Right cardiac atrium (tissue), 5 donors: ENCODE results near the gene HSP90AB1. TPM values are rescaled to one million over a fixed set of nuclear protein-coding genes. Genes with fewer than 3 reads are reported as not detected.

Experiments
- ATAC-seq, 2 donors: fragments of 200-7000 bp; cut with Tn5 transposase; one replicate each; pipeline versions ENCODE4 v1.8.0 to v1.9.1; 2020; ENCODE audit warnings: moderate library complexity in 2 of 2, mild to moderate bottlenecking in 1 of 2
- DNase-seq, 3 donors: peaks; one replicate each; pipeline ENCODE4 v3.0.0-alpha.2; 2020
- H3K27ac ChIP-seq: one replicate; pipeline ENCODE4 v1.5.1; 2013; ENCODE audit warnings: mild to moderate bottlenecking, low read length, control low read depth, moderate library complexity
- H3K27me3 ChIP-seq: one replicate; pipeline ENCODE4 v1.6.1; 2013; ENCODE audit not compliant: control insufficient read depth, insufficient read depth
- H3K4me1 ChIP-seq: one replicate; pipeline ENCODE4 v1.6.1; 2013; ENCODE audit warnings: low read length; ENCODE audit not compliant: control insufficient read depth, insufficient read depth
- H3K4me3 ChIP-seq: one replicate; pipeline ENCODE4 v1.5.1; 2013; ENCODE audit warnings: low read length, control low read depth
- H3K9me3 ChIP-seq: one replicate; pipeline ENCODE4 v1.6.1; 2013; ENCODE audit warnings: low read length; ENCODE audit not compliant: control insufficient read depth
- WGBS: extraction: QIAGEN DNeasy Blood & Tissue Kit; methylation state at CpG from one replicate; pipeline ENCODE4 v1.1.7; 2013; 5-methylcytosine and 5-hydroxymethylcytosine counted together
- intact Hi-C, 4 donors: fragments of 100-400 bp; cut with DNase I; formaldehyde crosslinking; loops; one replicate each; pipeline versions ENCODE4 v1.11.0 to v1.14.0; 2022 to 2023
- polyA plus RNA-seq: library from polyadenylated mRNA; stranded (reverse); fragments of 200-250 nt; gene quantifications from one replicate; pipeline ENCODE4 v1.2.3, GENCODE V29; 2013
- total RNA-seq, 4 donors: library from RNA; stranded (reverse); fragmentation: NEBNext Ultra II Directional; extraction: Animal tissue kit (Norgen Biotek cat#: 25700); gene quantifications; one replicate each; pipeline ENCODE4 v1.2.1, GENCODE V29; 2021
- donor health status: healthy with polysubstance abuse.
- donor health status: DM: no; HTN: yes; CAD: no.
- donor health status: DM: no; HTN: no; CAD: no.
- donor health status: DM: no; HTN: yes; CAD: no; lungs with severe emphysema.
- donor health status: DM: yes; HTN: yes; CAD: no.

Gene HSP90AB1
- total and polyA plus RNA-seq, 5 donors, result 586 to 993 (median 869) TPM

- peaks cover 30% of the 10 kb centered on the region for H3K4me1 ChIP-seq
- H3K9me3 ChIP-seq, result no peaks in the 10 kb centered on the region
- H3K27ac ChIP-seq, result peak overlapping the region; percentile 93
- H3K4me3 ChIP-seq, result peak overlapping the region; percentile 67
- ATAC-seq (no peak), DNase-seq (peak in 2 of 3 donors; percentile 48 to 74)
- intact Hi-C loops, result no loop called here
- WGBS, result 17% methylated on average over 26 of the region's 26 CpGs
- no peaks in the 10 kb centered on the region for H3K27me3 ChIP-seq
These were observed 24.2 kb upstream of the HSP90AB1 start for GRCh38 chr6:44222486-44223318.

- Histone ChIP-seq H3K27me3 (no peaks in the 10 kb centered on the region), H3K4me3 (peak within 1 kb of the TSS; percentile 67), H3K4me1 (peaks cover 30% of the 10 kb centered on the region), H3K27ac (peak within 1 kb of the TSS; percentile 93), H3K9me3 (no peaks in the 10 kb centered on the region)
- DNase-seq, result peak; percentile 74 to 94 (median 93)
- ATAC-seq, result peak; percentile 30 to 35
- WGBS, result under 1% methylated on average over 73 of the region's 73 CpGs
- intact Hi-C loops, result no loop called here
These were observed 23.4 kb upstream of the HSP90AB1 start, which contains the start of gene SLC29A1 for GRCh38 chr6:44223319-44224028. Gene SLC29A1 (plus strand): TSS chr6:44223595. CDS start chr6:44227314, 3,719 bp downstream.

GRCh38 chr6:44224029-44224964 is 22.6 kb upstream of the HSP90AB1 start:
- intact Hi-C loops, result no loop called here
- WGBS, result 8% methylated on average over 18 of the region's 18 CpGs
- Histone ChIP-seq H3K9me3 (no peaks in the 10 kb centered on the region), H3K27me3 (no peaks in the 10 kb centered on the region), H3K27ac (peak overlapping the region; percentile 68), H3K4me3 (peak overlapping the region; percentile 67), H3K4me1 (peaks cover 30% of the 10 kb centered on the region)
- ATAC-seq (no peak), DNase-seq (peak in 2 of 3 donors; percentile 66 to 70)

GRCh38 chr6:44224965-44225305 is 22.0 kb upstream of the HSP90AB1 start:
- Histone ChIP-seq H3K27me3 (no peaks in the 10 kb centered on the region), H3K4me3 (no peak overlapping the region), H3K4me1 (peaks cover 30% of the 10 kb centered on the region), H3K27ac (no peak overlapping the region), H3K9me3 (no peaks in the 10 kb centered on the region)
- intact Hi-C loops, result no loop called here
- 89% methylated on average over 4 of the region's 4 CpGs for WGBS
- no peak for ATAC-seq
- peak in 1 of 3 donors; percentile 1 for DNase-seq

DNA sequence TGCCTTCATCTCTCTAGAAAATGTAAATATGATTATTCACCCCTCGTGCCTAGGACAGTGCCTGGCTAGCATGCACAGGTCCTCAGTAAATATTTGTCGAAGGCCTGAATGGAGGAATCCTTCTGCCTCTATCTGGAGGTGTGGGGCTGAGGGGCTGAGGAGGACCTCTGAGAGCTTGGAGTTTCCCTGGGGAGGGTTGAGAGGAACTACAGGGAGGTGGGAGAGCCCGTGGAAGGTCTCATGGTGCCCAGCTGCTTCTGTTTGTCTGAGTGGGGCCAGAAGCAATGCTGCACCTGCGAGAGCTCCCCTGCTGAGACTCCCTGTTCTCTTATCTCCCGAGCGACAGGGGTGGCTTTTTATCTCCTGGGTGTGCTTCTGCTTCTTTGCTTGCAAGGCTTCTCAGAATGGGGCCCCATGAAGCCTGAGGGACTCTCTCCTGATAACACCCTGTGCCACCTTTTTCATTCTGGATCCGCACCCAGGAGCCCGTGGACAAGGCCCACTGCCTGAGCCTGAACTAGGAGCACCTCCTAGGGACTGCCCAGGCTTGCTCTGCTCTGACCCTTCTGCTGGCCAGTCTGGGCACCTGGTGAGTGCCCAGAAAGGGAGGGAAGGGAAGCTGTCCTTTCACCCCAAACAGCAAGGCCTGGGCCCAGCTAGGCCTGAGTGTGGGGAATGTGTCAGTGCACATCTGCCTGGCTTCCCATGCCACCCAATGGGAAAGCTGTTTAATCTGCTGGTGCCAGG is 21.1 kb upstream of the HSP90AB1 start:
- Histone ChIP-seq H3K9me3 (no peaks in the 10 kb centered on the region), H3K27ac (peak overlapping the region; percentile 91), H3K27me3 (no peaks in the 10 kb centered on the region), H3K4me3 (no peak overlapping the region), H3K4me1 (peaks cover 30% of the 10 kb centered on the region)
- ATAC-seq, result no peak
- DNase-seq, result peak in 2 of 3 donors; percentile 41 to 44
- intact Hi-C loops, result no loop called here
- WGBS, result 70% methylated on average over 8 of the region's 8 CpGs

DNA sequence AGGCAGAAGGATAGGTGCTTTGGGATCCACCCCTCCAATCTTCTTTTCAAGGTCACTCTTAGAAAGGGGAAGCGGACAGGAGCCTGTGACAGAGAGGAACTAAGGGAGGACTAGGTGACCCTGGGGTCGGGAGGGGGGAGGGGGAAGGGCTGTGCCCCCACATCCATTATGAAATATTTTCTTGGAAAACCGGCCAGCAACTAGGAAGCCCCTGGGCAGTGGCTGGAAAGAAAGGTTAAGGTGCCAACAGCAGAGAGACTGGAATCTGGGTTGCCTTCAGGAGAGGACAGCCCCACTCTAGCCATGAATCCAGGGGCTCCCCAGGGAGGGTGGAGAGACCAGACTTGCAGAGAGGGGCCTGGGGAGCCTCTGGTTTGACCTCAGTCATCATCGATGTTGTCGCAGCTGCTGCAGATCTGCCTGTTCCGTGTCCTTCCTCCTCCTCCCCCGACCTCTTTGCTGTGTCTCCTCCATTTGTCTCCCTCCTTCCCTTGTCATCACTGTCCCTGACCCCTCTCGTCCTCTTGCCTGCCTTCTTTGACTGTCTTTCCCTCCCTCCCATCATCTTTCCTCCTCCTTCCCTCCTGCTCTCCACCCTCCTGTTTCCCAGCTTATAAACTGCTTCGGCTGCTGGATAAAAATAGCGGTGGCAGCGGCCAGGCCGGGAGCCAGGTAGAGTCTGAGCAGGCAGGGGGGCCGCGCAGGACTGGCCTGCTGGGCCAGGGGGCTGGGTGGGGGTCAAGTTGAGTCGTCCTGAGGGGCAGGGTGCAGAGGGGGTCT is 20.3 kb upstream of the HSP90AB1 start:
- H3K9me3 ChIP-seq, result no peaks in the 10 kb centered on the region
- 30% methylated on average over 15 of the region's 15 CpGs for WGBS
- H3K4me1 ChIP-seq, result peaks cover 30% of the 10 kb centered on the region
- no peaks in the 10 kb centered on the region for H3K27me3 ChIP-seq
- H3K27ac ChIP-seq, result peak overlapping the region; percentile 91
- peak in 1 of 2 donors; percentile 2 for ATAC-seq
- DNase-seq, result peak in 2 of 3 donors; percentile 79 to 80
- H3K4me3 ChIP-seq, result peak overlapping the region; percentile 1
- intact Hi-C loops, result no loop called here

- Histone ChIP-seq H3K27ac (peak overlapping the region; percentile 72), H3K4me1 (peaks cover 25% of the 10 kb centered on the region), H3K4me3 (peak overlapping the region; percentile 1), H3K27me3 (no peaks in the 10 kb centered on the region), H3K9me3 (no peaks in the 10 kb centered on the region)
- 46% methylated on average over 7 of the region's 7 CpGs for WGBS
- DNase-seq, result peak in 2 of 3 donors; percentile 63 to 65
- intact Hi-C loops, result no loop called here
- ATAC-seq, result peak in 1 of 2 donors; percentile 3
These were observed 19.6 kb upstream of the HSP90AB1 start for GRCh38 chr6:44227148-44227793.

GRCh38 chr6:44228031-44228430 is 18.9 kb upstream of the HSP90AB1 start:
- Histone ChIP-seq H3K9me3 (no peaks in the 10 kb centered on the region), H3K27me3 (no peaks in the 10 kb centered on the region), H3K27ac (peak overlapping the region; percentile 72), H3K4me3 (no peak overlapping the region), H3K4me1 (peaks cover 19% of the 10 kb centered on the region)
- ATAC-seq, result no peak
- WGBS, result 77% methylated on average over 6 of the region's 6 CpGs
- DNase-seq, result peak in 2 of 3 donors; percentile 34 to 39
- intact Hi-C loops, result no loop called here

GRCh38 chr6:44228433-44228832 is 18.5 kb upstream of the HSP90AB1 start:
- H3K9me3 ChIP-seq, result no peaks in the 10 kb centered on the region
- 86% methylated on average over 7 of the region's 7 CpGs for WGBS
- no peaks in the 10 kb centered on the region for H3K27me3 ChIP-seq
- intact Hi-C loops, result no loop called here
- DNase-seq, result peak in 2 of 3 donors; percentile 26 to 41
- H3K4me3 ChIP-seq, result no peak overlapping the region
- H3K27ac ChIP-seq, result peak overlapping the region; percentile 72
- no peak for ATAC-seq
- peaks cover 23% of the 10 kb centered on the region for H3K4me1 ChIP-seq
